Activated CD4-positive, alpha-beta T cell treated with anti-CD3 and anti-CD28 coated beads for 1 hour (primary cell): ENCODE results near the gene EVPL.

ENCODE experiments used
- DNase-seq: peaks from one replicate; pipeline ENCODE4 v3.0.0-alpha.2; 2020

EVPL gene

DNA sequence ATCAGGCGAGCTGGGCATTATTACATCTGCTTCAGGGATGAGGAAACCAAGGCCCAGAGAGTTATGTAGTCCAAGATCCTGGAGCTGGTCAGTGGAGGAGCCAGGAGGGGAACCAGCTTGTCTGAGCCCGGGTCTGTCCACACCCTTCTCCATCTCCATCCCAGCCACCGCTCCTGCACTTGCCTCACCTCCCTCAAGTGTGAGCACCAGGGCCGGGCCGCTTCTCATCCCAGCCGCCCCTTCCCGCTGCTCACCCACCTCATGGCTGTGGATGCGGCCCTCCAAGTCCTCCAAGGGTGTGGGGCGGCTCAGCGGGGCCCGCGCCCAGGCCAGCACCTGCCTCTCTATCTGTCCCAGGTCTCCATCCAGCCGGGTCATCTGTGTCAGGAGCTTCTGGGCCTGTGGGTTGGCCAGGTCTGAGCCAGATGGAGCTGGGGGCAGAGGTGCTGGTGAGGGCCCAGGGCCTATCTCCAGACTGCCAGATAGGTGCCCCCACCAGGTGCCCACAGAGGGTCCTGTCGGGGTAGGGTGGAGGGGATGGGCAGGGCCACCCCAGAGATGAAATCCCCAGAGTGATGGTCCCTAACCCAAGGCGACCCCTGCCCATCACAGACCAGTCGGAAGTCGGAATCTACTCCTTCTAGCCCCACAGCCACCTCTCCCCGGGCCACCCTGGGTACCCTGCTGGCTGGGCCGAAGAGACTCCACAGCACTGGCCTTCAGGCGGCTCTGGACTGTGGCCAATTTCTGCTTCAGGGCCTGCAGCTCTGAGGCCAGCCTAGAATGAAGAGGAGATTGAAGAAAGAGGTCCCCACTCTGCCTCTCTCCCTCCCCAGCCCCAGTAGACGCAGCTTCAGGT is 9.4 kb downstream of the EVPL start:
- DNase-seq, result no peak

DNA sequence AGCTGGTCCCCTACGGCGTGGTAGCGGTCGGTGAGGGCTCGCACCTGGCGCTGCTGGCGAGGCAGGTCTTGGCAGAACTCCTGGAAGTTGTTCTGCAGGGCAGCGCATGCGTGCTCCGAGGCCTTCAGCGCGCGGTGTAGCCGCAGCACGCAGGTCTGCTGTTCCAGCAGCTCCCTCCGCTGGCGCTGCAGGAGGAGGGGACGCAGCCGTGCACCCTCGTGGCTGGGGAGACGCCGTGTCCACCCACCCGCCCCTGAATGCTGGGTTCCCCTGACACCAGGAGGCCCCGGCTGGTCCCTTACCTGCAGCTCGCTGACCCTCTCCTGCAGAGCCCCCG is 12.2 kb downstream of the EVPL start:
- DNase-seq, result no peak

GRCh38 chr17:76014100-76014924 is 12.8 kb downstream of the EVPL start:
- peak; percentile 64 for DNase-seq

- DNase-seq, result no peak
Observed at GRCh38 chr17:76013377-76013932, 13.7 kb downstream of the EVPL start.

GRCh38 chr17:76011951-76012350 is 15.2 kb downstream of the EVPL start:
- DNase-seq, result no peak

DNA sequence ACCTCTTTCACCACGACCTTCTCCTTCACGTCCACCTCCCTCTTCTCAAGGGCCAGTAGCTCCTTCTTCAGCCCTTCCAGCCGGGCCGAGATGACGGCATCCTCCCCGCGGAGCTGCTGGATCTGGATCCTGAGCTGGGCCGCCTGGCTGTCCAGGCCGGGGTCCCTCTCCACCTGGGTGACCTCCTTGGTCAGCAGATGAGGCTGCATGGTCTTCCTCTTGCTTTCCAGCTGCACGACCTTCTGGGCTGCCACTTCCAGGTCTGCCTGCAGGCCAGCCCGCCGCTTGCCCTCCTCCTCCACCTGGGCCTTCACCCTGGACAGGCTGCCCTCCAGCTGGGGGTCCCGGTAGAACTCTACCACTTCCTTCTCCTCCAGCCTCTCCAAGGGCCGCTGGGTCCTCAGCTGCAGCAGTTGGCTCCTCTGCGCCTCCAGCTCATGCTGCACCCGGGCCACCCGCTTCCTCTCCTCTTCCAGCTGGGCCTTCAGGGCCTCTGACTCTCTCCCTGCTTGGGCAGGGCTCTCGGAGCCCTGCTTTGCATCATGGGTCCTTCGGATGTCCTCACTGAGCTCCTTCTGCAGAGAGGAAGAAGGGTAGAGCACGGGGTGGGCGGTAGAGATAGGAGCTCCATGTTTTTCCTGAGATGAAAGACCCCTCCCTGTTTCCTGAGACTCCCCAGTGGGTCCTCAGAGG is 17.0 kb downstream of the EVPL start:
- DNase-seq, result no peak

DNA sequence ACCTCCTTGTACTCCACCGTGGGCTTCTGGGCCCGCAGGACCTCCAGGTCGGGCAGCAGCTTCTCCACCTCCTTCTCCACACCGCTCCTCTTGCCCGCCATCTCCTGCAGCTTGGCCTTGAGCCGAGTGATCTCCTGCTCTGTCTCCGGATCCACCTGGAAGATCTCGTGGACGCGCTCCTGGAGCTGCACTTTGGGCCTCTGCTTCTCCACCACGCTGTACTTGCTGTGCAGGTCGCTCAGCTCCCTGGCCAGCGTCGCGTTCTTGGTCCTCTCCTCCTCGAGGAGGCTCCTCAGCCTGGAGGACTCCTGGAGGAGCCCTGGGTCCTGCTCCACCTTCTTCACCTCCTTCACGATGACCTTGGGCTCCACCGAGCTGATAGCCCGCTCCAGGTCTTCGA is 17.7 kb downstream of the EVPL start:
- DNase-seq, result no peak

- no peak for DNase-seq
Observed at GRCh38 chr17:76008630-76009425, 18.3 kb downstream of the EVPL start.

DNA sequence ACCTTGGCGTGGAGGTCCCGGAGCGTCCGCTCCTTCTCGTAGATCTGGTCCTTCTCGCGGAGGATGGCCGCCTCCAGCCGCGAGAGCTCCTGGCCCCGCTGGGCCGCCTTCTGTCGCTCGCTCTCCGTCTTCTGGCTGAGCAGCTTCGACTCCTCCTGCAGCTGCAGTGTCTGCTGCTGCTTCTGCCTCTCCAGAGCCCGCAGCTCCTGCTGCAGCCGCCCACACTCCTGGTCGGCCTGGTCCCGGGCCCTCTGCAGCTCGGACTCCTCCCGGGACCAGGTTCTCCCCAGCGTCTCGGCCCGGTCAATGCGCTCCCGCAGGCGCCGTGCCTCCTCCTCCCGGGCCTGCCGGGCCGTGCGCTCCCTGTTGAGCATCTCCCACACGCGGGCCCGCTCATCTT is 18.9 kb downstream of the EVPL start:
- DNase-seq, result no peak

DNA sequence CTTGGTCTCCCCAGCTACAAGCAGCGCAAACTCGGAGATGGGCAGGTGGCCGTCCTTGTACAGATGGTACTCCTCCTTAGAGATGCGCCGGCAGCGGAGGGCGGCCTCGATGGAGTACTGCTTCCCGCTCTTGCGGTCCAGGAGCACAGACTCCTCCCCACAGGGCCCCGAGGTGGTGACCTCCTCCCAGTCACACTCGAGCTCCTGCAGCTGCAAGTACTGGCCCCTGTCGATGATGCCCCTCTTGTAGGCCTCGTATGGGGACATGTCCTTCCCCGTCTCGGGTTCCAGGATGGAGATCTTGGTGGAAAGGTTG is 19.3 kb downstream of the EVPL start:
- no peak for DNase-seq

DNA sequence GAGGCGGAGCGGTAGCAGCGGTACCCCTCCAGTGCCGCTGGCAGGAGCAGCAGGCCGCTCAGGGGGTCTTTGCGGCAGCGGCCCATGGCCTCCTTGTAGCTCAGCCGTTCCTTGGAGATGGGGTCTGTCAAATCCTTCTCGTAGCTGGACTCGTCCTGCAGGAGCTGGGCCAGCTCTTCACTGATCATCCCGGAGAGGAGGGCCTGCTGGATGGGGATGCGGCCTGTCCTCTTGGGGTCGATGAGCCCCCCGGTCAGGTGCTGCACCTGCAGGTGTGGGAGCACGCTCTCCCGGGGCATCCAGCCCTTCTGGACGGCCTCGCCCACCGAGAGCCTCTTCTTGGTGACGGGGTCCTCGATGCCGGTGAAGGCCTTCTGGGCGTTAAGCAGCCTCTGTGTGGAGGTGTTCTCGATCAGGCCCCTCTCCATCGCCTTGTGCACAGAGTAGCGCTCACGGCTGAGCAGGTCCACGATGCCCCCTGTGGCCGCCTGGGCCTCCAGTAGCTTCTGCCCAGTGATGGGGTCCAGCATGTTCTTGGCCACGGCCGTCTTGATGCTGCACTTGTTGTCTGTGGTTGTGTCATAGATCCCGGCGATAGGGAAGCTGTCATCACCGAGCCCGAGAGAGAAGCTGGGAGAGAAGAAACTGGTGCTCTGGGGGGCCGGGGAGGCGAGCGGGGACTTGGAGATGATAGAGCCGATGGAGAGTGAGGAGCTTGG is 19.8 kb downstream of the EVPL start:
- DNase-seq, result no peak

DNA sequence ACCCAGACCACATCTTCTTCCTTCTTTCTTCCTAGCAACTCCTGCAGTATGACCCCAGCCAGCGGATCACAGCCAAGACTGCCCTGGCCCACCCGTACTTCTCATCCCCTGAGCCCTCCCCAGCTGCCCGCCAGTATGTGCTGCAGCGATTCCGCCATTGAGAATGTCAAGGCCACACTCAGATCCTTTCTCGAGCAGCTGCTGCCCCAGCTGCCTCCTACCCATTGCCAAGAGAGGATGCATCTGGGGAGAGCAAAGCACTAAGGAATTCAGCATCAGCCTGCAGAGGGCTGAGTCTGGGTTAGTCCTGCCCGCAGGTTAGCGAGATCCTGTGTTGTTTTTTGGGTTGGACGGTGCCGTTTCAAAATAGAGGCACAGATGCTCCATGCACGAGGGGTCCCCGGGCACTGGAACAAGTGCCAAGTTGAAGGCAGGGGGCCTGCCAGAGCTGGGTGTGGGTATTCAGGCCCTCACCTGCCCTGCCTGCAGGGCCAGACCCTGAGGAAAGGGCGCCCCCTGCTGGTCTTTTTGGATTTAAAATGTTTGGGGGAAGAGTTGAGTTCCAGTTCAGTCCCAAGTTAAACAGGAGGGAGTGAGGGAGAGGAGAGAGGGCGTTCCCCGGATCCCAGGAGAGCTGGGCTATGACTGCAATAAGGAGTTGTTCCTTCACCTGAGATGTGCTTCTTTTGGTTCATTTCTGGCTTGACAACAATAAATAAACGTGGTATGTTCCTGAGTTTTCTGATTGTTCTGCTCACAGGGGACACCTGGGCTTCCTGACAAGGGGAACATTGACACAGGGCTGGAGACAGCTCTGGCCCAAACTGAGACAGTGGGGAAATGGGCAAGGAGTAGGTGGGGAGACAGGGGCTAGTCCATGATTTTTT is 21.6 kb downstream of the EVPL start:
- peak; percentile 70 for DNase-seq

- DNase-seq, result no peak
Observed at GRCh38 chr17:76004750-76005262, 22.3 kb downstream of the EVPL start.

DNA sequence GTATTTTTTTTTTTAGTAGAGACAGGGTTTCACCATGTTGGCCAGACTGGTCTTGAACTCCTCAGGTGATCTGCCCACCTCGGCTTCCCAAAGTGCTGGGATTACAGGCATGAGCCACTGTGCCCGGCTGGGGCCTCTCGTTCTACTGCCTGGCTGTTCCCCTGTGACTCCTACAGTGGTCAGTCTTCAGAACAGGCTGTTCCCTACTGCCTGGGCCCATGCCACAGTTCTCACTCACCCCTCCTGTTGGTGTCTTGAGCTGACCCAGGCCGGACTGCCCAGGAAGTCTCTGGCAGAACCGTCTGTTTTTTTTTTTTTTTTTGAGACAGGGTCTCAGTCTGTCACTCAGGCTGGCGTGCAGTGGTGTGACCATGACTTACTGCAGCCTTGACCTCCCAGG is 23.2 kb downstream of the EVPL start:
- DNase-seq, result no peak

DNA sequence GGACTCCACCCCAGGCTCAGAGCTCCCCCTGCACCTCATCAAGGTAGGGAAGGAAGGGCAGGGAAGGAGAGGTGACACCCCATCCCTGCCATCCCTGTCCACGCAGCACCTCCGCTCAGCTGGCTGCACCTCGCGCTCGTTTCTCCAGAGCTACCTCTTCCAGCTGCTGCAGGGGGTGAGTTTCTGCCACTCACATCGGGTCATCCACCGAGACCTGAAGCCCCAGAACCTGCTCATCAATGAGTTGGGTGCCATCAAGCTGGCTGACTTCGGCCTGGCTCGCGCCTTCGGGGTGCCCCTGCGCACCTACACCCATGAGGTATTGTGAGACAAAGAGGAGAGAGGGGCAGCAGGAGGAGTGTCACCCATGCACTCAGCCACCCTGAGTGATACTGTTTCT is 25.0 kb downstream of the EVPL start:
- DNase-seq, result no peak

DNA sequence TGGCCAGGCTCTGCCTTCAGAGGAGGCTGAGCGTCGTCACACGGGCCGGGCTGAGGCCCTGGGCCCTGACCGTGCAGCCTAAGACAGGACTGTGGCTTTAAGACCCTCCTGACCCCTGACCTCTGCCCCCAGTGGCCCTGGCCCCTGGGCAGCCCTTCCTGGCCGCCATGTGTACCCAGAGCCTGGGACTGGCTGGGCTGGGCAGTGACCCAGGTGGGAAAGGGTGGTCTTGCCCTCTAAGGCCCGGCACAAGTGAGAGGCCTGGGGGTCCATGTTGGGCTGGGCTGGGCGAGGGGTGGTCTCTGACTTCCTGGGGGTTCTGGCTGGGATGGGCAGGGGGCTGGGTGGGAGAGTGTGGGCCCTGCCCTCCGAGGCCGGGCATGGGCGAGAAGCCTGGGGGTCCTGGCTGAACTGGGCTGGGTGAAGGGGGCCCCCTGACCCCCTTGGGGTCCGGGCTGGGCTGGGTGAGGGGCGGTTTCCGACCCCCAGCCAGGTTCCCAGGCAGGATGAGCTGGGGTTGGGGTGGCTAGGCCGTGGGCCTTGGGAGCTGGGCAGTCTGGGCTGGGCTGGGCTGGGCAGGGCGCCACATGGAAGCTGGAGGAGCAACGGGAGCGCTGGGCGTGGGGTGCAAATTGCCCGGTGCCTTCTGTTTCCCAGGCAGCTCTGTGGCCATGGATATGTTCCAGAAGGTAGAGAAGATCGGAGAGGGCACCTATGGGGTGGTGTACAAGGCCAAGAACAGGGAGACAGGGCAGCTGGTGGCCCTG is 26.2 kb downstream of the EVPL start, which contains the start of gene CDK3:
TSS of gene CDK3 (plus strand) at position 101 of the 767 bp plus-strand sequence. CDS start at position 672, 571 bp downstream.
- DNase-seq, result no peak

DNA sequence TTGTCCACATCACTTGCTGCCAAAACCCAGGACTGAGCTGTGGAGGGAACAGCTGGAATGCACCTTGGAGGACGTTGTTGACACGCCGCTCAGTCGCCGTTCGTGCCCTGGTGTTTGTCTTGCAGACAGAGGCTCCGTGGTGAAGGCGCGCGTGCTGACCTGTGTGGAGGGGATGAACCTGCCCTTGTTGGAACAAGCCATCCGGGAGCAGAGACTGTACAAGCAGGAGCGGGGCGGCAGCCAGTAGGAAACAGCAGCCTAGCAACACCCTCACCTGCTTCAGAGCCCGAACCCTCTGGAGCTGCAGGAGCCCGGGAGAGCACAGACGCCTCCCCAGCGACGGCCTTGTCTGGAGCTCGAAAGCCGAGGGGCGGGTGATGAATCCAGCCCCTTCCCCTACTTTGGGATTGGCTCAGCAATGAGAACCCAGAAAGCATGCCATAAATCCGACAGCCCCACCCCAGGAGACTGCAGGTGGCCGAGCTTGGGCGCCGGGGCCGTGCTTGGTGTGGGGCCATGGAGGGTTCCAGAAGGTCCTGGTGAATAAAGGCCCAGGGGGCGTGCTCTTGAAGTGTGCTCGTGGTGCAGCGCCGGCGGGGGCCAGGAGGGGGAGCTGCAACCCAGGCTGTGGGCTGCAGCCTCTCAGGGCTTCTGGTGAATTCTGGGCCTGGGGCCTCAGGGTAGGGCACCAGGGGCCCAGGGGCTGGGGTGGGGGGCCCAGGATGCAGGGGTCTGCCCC is 26.9 kb downstream of the EVPL start:
- DNase-seq, result peak; percentile 37

DNA sequence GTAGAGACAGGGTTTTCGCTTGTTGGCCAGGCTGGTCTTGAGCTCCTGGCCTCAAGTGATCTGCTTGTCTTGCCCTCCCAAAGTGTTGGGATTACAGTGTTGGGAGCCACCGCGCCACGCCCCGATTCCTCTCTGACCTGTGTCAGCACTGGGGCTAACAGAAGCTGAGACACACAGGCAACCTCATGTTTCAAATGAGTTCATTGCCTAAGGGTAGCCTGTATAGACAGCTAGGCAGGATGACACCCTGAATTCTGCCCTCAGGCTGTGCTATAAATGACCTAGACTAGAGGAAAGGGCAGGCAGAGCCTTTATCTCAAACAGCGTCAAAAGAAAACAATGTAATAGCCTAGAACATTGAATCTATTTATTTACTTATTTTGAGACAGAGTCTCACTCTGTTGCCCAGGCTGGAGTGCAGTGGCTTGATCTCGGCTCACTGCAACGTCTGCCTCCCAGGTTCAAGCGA is 28.7 kb downstream of the EVPL start:
- no peak for DNase-seq
